Stomach (tissue), 9 donors: ENCODE data around the gene RBMS3. TPM values are rescaled to one million over a fixed set of nuclear protein-coding genes. Genes with fewer than 3 reads are reported as not detected.

Experiments used
- DNase-seq, 2 donors: peaks; one replicate each; pipeline versions ENCODE4 v3.0.0 to v3.0.0-alpha.2; 2013 to 2019
- H3K27ac ChIP-seq, 5 donors: fragments of 200-600 bp in 4 of 5; sonication (generic) in 4 of 5; one replicate each; pipeline ENCODE4 v1.5.1; 2013 to 2019; ENCODE audit warnings: mild to moderate bottlenecking in 1 of 5, moderate library complexity in 1 of 5
- H3K27me3 ChIP-seq, 3 donors: fragments of 200-600 bp; sonication (generic); one replicate each; pipeline ENCODE4 v1.5.1; 2017 to 2019; ENCODE audit warnings: mixed run types in 1 of 3
- H3K36me3 ChIP-seq, 4 donors: fragments of 200-600 bp; sonication (generic); 1 replicate in 3 of 4; 2 replicates in 1 of 4; pipeline ENCODE4 v1.5.1; 2016 to 2019
- H3K4me1 ChIP-seq, 4 donors: fragments of 200-600 bp; sonication (generic); one replicate each; pipeline ENCODE4 v1.5.1; 2016 to 2019
- H3K4me3 ChIP-seq, 4 donors: fragments of 200-600 bp; sonication (generic) in 3 of 4; one replicate each; pipeline ENCODE4 v1.5.1; 2016 to 2019; ENCODE audit warnings: mild to moderate bottlenecking in 1 of 4
- H3K9me3 ChIP-seq, 4 donors: fragments of 200-600 bp; sonication (generic); one replicate each; pipeline ENCODE4 v1.5.1; 2016 to 2019
- CTCF ChIP-seq, 7 experiments: fragments of 450-650 bp in 4 of 7; fragments of 200-600 bp in 3 of 7; sonication (generic) in 3 of 7; IDR thresholded peaks; one replicate each; pipeline ENCODE4 v1.5.1; 2016 to 2019; ENCODE audit warnings: antibody characterized with exemption in 7 of 7, control low read depth in 2 of 7, mild to moderate bottlenecking in 1 of 7
- EP300 ChIP-seq: sonication (generic); formaldehyde crosslinking; IDR thresholded peaks from one replicate; pipeline ENCODE4 v1.6.1; 2017; ENCODE audit warnings: antibody characterized with exemption
- POLR2A ChIP-seq, 4 donors: fragments of 450-650 bp; IDR thresholded peaks; one replicate each; pipeline ENCODE4 v1.6.1; 2016; ENCODE audit warnings: antibody characterized with exemption in 4 of 4, control low read depth in 2 of 4, mild to moderate bottlenecking in 1 of 4, moderate library complexity in 1 of 4
- POLR2AphosphoS5 ChIP-seq, 3 donors: sonication (generic); formaldehyde crosslinking; IDR thresholded peaks; one replicate each; pipeline ENCODE4 v1.6.1; 2016; ENCODE audit warnings: antibody characterized with exemption in 3 of 3
- WGBS, 5 donors: extraction: QIAGEN DNeasy Blood & Tissue Kit in 3 of 5; methylation state at CpG; one replicate each; pipeline versions ENCODE4 v1.1.5 to v1.1.7; 2013 to 2018; 5-methylcytosine and 5-hydroxymethylcytosine counted together
- intact Hi-C: fragments of 100-400 bp; cut with DNase I; formaldehyde crosslinking; loops from one replicate; pipeline ENCODE4 v1.15.1; 2023; ENCODE audit warnings: low total_unique reads
- polyA plus RNA-seq, 3 donors: library from polyadenylated mRNA; stranded (reverse); fragments of 200-250 nt; gene quantifications; one replicate each; pipeline ENCODE4 v1.2.3, GENCODE V29; 2013
- total RNA-seq, 5 donors: library from RNA; depleted of rRNA; stranded (reverse); fragments of >200 nt; gene quantifications; one replicate each; pipeline versions ENCODE4 v1.1.0 to v1.2.3, GENCODE V29; 2014 to 2016
- donor health status: healthy with polysubstance abuse.
- donor health status: Bipolar disorder and iron deficiency.
- donor health status: healthy.

The RBMS3 gene
- total and polyA plus RNA-seq, 8 donors: 2.0 to 103 (median 16.0) TPM

GRCh38 chr3:29972320-29972993, 691.6 kb downstream of the RBMS3 start:
- intact Hi-C loops: no loop called here
- WGBS, 5 donors: 40 to 53% (median 43%) methylated on average over 3 of the region's 3 CpGs
- peak in 1 of 3 donors; percentile 15 for TF ChIP-seq POLR2AphosphoS5 (IDR thresholded peaks at IDR 0.05)
- no peak for TF ChIP-seq POLR2A (IDR thresholded peaks at IDR 0.05)
- no peak overlapping the region for H3K27ac ChIP-seq
- no peaks in the 10 kb centered on the region for H3K9me3 ChIP-seq
- no peaks in the 10 kb centered on the region for H3K4me1 ChIP-seq
- H3K27me3 ChIP-seq: no peaks in the 10 kb centered on the region
- no peak overlapping the region for H3K4me3 ChIP-seq
- H3K36me3 ChIP-seq: no peaks in the 10 kb centered on the region
- DNase-seq: peak in 1 of 2 donors; percentile 30

GRCh38 chr3:29973763-29974162, 692.9 kb downstream of the RBMS3 start:
- Histone ChIP-seq H3K4me1 (no peaks in the 10 kb centered on the region), H3K27me3 (no peaks in the 10 kb centered on the region), H3K27ac (no peak overlapping the region), H3K4me3 (no peak overlapping the region), H3K9me3 (no peaks in the 10 kb centered on the region), H3K36me3 (no peaks in the 10 kb centered on the region)
- TF ChIP-seq EP300: no peak
- TF ChIP-seq CTCF (IDR thresholded peaks at IDR 0.05): no peak
- TF ChIP-seq POLR2AphosphoS5 (IDR thresholded peaks at IDR 0.05): no peak
- TF ChIP-seq POLR2A (IDR thresholded peaks at IDR 0.05): no peak
- DNase-seq: no peak
- intact Hi-C loops: no loop called here
- WGBS, 5 donors: 90 to 97% (median 93%) methylated on average over 1 of the region's 1 CpG

GRCh38 chr3:29976871-29977270, 696.0 kb downstream of the RBMS3 start:
- Histone ChIP-seq H3K36me3 (no peaks in the 10 kb centered on the region), H3K4me1 (no peaks in the 10 kb centered on the region), H3K4me3 (no peak overlapping the region), H3K9me3 (peaks cover 0 to 5% (median 0%) of the 10 kb centered on the region in 4 donors), H3K27me3 (no peaks in the 10 kb centered on the region), H3K27ac (no peak overlapping the region)
- WGBS, 5 donors: 85 to 95% (median 93%) methylated on average over 5 of the region's 5 CpGs
- DNase-seq: no peak
- no peak for TF ChIP-seq EP300
- no peak for TF ChIP-seq POLR2AphosphoS5 (IDR thresholded peaks at IDR 0.05)
- TF ChIP-seq CTCF (IDR thresholded peaks at IDR 0.05): no peak
- no peak for TF ChIP-seq POLR2A (IDR thresholded peaks at IDR 0.05)
- intact Hi-C loops: no loop called here

- intact Hi-C loops: no loop called here
- WGBS, 5 donors: 54 to 86% (median 68%) methylated on average over 2 of the region's 2 CpGs
- Histone ChIP-seq H3K4me1 (no peaks in the 10 kb centered on the region), H3K36me3 (no peaks in the 10 kb centered on the region), H3K9me3 (peaks cover 0 to 7% (median 2%) of the 10 kb centered on the region in 4 donors), H3K4me3 (no peak overlapping the region), H3K27ac (no peak overlapping the region), H3K27me3 (no peaks in the 10 kb centered on the region)
- no peak for DNase-seq
- TF ChIP-seq CTCF (IDR thresholded peaks at IDR 0.05) (no peak), EP300 (no peak), POLR2A (IDR thresholded peaks at IDR 0.05) (no peak), POLR2AphosphoS5 (IDR thresholded peaks at IDR 0.05) (no peak)
Observed at GRCh38 chr3:29977360-29977759, 696.5 kb downstream of the RBMS3 start.

GRCh38 chr3:29978036-29978435, 697.2 kb downstream of the RBMS3 start:
- Histone ChIP-seq H3K4me3 (no peak overlapping the region), H3K9me3 (peaks cover 0 to 7% (median 2%) of the 10 kb centered on the region in 4 donors), H3K36me3 (no peaks in the 10 kb centered on the region), H3K27ac (no peak overlapping the region), H3K4me1 (no peaks in the 10 kb centered on the region), H3K27me3 (no peaks in the 10 kb centered on the region)
- intact Hi-C loops: no loop called here
- peak in 1 of 2 donors; percentile 13 for DNase-seq
- no peak for TF ChIP-seq EP300
